H1 (cell line): Measurements from ENCODE around the gene CRLF3.

Source experiments
- CHD1 ChIP-seq: IDR thresholded peaks from 2 replicates; pipeline ENCODE4 v1.6.1; 2012; ENCODE audit warnings: low read depth, low read length, improper control_type of control experiment
- EZH2 ChIP-seq: fragments of 200-600 bp; sonication (generic); IDR thresholded peaks from 2 replicates; pipeline ENCODE4 v1.7.1; 2012; ENCODE audit warnings: low read depth, mild to moderate bottlenecking, moderate library complexity, low read length, inconsistent platforms; ENCODE audit not compliant: severe bottlenecking
- JUND ChIP-seq: IDR thresholded peaks from 2 replicates; pipeline ENCODE4 v1.6.1; 2011; ENCODE audit warnings: mild to moderate bottlenecking, improper control_type of control experiment, low read length
- POLR2A ChIP-seq, 2 experiments: IDR thresholded peaks; 1 replicate in 1 of 2; 2 replicates in 1 of 2; pipeline ENCODE4 v1.6.1; 2011; ENCODE audit warnings: low read depth in 2 of 2, low read length in 2 of 2, mild to moderate bottlenecking in 2 of 2; ENCODE audit errors: control extremely low read depth in 1 of 2
- POLR2AphosphoS5 ChIP-seq: IDR thresholded peaks from 2 replicates; pipeline ENCODE4 v1.6.1; 2011; ENCODE audit warnings: low read depth, low read length
- RAD21 ChIP-seq, 2 experiments: IDR thresholded peaks in 1 of 2; conservative IDR thresholded peaks in 1 of 2; 2 replicates each; pipeline ENCODE4 v1.6.1; 2011; ENCODE audit warnings: low read depth in 2 of 2, low read length in 2 of 2, improper control_type of control experiment in 1 of 2, inconsistent platforms in 1 of 2, mild to moderate bottlenecking in 1 of 2, moderate library complexity in 1 of 2
- RFX5 ChIP-seq: IDR thresholded peaks from 2 replicates; pipeline ENCODE4 v1.6.1; 2011; ENCODE audit warnings: low read depth, low read length, improper control_type of control experiment, borderline replicate concordance
- SIN3A ChIP-seq, 2 experiments: IDR thresholded peaks in 1 of 2; conservative IDR thresholded peaks in 1 of 2; 2 replicates each; pipeline ENCODE4 v1.6.1; 2011 to 2012; ENCODE audit warnings: low read length in 2 of 2, improper control_type of control experiment in 1 of 2, low read depth in 1 of 2, mild to moderate bottlenecking in 1 of 2
- SP4 ChIP-seq: IDR thresholded peaks from 2 replicates; pipeline ENCODE4 v1.6.1; 2012; ENCODE audit warnings: low read length, inconsistent platforms
- SUZ12 ChIP-seq: fragments of 200-600 bp; sonication (generic); IDR thresholded peaks from 2 replicates; pipeline ENCODE4 v1.6.1; 2012; ENCODE audit warnings: mild to moderate bottlenecking, inconsistent platforms, low read length, moderate library complexity, mixed read lengths
- TF ChIP-seq, protein P1 (sequence below): IDR thresholded peaks from 2 replicates; pipeline ENCODE4 v1.6.1; 2012; ENCODE audit warnings: inconsistent platforms
- TF ChIP-seq, protein P2 (sequence below): IDR thresholded peaks from 2 replicates; pipeline ENCODE4 v1.6.1; 2011; ENCODE audit warnings: low read depth, mild to moderate bottlenecking, low read length; ENCODE audit not compliant: insufficient read depth
- TF ChIP-seq, protein P3 (sequence below), 3 experiments: IDR thresholded peaks; 1 replicate in 2 of 3; 2 replicates in 1 of 3; pipeline versions ENCODE4 v1.5.1 to v1.6.1; 2011; ENCODE audit warnings: low read length in 3 of 3, mild to moderate bottlenecking in 3 of 3, inconsistent platforms in 2 of 3, low read depth in 1 of 3, moderate library complexity in 1 of 3; ENCODE audit not compliant: insufficient read depth in 1 of 3; ENCODE audit errors: control extremely low read depth in 1 of 3
- TF ChIP-seq, protein P4 (sequence below): IDR thresholded peaks from 2 replicates; pipeline ENCODE4 v1.6.1; 2012; ENCODE audit warnings: low read length, inconsistent platforms

DNA sequence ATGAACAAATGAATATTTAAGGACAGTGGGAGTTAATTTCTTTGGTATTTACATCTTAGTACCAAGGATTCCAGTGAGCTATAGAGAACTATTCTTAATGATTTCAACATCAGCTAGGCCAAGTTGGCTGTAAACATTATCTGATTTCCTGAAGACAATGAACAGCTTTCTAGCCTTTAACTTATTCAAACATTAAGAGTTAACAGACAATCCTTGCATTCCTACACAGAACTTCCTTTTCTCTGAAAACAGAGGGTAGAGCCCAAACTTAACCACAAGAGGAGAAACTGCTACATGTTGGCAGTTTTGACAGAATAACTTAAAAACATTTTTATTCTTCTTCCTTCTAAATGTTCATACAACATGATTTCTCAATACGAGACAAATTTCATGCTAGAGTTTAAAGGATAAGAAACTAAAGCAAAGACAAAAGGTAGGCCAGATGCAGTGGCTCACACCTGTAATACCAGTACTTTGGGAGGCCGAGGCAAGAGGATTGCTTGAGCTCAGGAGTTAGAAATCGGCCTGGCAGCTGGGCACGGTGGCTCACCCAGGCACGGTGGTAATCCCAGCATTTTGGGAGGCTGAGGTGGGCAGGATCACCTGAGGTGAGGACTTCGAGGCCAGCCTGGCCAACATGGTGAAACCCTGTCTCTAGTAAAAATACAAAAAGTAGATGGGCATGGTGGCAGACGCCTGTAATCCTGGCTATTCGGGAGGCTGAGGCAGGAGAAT is 4.4 kb downstream of the CRLF3 start:
- TF ChIP-seq, protein P1, sequence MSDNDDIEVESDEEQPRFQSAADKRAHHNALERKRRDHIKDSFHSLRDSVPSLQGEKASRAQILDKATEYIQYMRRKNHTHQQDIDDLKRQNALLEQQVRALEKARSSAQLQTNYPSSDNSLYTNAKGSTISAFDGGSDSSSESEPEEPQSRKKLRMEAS: no peak
- no peak for TF ChIP-seq POLR2AphosphoS5
- TF ChIP-seq, protein P2, sequence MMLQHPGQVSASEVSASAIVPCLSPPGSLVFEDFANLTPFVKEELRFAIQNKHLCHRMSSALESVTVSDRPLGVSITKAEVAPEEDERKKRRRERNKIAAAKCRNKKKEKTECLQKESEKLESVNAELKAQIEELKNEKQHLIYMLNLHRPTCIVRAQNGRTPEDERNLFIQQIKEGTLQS: no peak
- TF ChIP-seq RFX5: no peak
- no peak for TF ChIP-seq SUZ12
- TF ChIP-seq, protein P3, sequence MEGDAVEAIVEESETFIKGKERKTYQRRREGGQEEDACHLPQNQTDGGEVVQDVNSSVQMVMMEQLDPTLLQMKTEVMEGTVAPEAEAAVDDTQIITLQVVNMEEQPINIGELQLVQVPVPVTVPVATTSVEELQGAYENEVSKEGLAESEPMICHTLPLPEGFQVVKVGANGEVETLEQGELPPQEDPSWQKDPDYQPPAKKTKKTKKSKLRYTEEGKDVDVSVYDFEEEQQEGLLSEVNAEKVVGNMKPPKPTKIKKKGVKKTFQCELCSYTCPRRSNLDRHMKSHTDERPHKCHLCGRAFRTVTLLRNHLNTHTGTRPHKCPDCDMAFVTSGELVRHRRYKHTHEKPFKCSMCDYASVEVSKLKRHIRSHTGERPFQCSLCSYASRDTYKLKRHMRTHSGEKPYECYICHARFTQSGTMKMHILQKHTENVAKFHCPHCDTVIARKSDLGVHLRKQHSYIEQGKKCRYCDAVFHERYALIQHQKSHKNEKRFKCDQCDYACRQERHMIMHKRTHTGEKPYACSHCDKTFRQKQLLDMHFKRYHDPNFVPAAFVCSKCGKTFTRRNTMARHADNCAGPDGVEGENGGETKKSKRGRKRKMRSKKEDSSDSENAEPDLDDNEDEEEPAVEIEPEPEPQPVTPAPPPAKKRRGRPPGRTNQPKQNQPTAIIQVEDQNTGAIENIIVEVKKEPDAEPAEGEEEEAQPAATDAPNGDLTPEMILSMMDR (IDR thresholded peaks at IDR 0.05; ENCODE audit: control extremely low read depth in 1 of 3, insufficient read depth in 1 of 3, low read depth in 1 of 3, low read length in 3 of 3): no peak
- no peak for TF ChIP-seq POLR2A (IDR thresholded peaks at IDR 0.05; ENCODE audit: control extremely low read depth in 1 of 2, low read depth in 2 of 2, low read length in 2 of 2)
- TF ChIP-seq SIN3A (conservative IDR thresholded peaks at IDR 0.05 in 1 of 2, IDR thresholded peaks at IDR 0.05 in 1 of 2; ENCODE audit: low read depth in 1 of 2, low read length in 2 of 2): no peak
- TF ChIP-seq EZH2: no peak
- TF ChIP-seq, protein P4, sequence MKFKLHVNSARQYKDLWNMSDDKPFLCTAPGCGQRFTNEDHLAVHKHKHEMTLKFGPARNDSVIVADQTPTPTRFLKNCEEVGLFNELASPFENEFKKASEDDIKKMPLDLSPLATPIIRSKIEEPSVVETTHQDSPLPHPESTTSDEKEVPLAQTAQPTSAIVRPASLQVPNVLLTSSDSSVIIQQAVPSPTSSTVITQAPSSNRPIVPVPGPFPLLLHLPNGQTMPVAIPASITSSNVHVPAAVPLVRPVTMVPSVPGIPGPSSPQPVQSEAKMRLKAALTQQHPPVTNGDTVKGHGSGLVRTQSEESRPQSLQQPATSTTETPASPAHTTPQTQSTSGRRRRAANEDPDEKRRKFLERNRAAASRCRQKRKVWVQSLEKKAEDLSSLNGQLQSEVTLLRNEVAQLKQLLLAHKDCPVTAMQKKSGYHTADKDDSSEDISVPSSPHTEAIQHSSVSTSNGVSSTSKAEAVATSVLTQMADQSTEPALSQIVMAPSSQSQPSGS: no peak
- no peak for TF ChIP-seq RAD21 (IDR thresholded peaks at IDR 0.05 in 1 of 2, conservative IDR thresholded peaks at IDR 0.05 in 1 of 2; ENCODE audit: low read depth in 2 of 2, low read length in 2 of 2)
- TF ChIP-seq SP4: no peak
- no peak for TF ChIP-seq JUND
- TF ChIP-seq CHD1: no peak
